HuH-7.5 (cell line): ENCODE measurements around the gene HSD17B11.
"Not testable (repeated sequence)": the region's sequence is repeated elsewhere in the genome, so short reads cannot be mapped to it uniquely, and the experiment has no call there.

Source experiments
- DNase-seq: peaks from one replicate; pipeline ENCODE4 v3.0.0; 2011; ENCODE audit warnings: low spot score

The HSD17B11 gene

GRCh38 chr4:87405211-87405820 is 14.3 kb upstream of the HSD17B11 start:
- no peak for DNase-seq

GRCh38 chr4:87403732-87404131 is 12.7 kb upstream of the HSD17B11 start:
- DNase-seq: not testable (repeated sequence)

- no peak for DNase-seq
Observed at GRCh38 chr4:87399954-87400353, 9.0 kb upstream of the HSD17B11 start.

- DNase-seq: no peak
Observed at GRCh38 chr4:87399148-87399547, 8.2 kb upstream of the HSD17B11 start.

GRCh38 chr4:87395851-87396250 is 4.9 kb upstream of the HSD17B11 start:
- not testable (repeated sequence) for DNase-seq

- not testable (repeated sequence) for DNase-seq
Observed at GRCh38 chr4:87395073-87395472, 4.1 kb upstream of the HSD17B11 start.

GRCh38 chr4:87392183-87392582 is 1.2 kb upstream of the HSD17B11 start:
- no peak for DNase-seq

- DNase-seq: no peak
Observed at GRCh38 chr4:87391576-87392054, 627 bp upstream of the HSD17B11 start.

- no peak for DNase-seq
Observed at GRCh38 chr4:87390551-87390890, 467 bp downstream of the HSD17B11 start.

GRCh38 chr4:87390055-87390454 is 933 bp downstream of the HSD17B11 start:
- not testable (repeated sequence) for DNase-seq

GRCh38 chr4:87388901-87389300 is 2.1 kb downstream of the HSD17B11 start:
- no peak for DNase-seq

GRCh38 chr4:87387237-87387636 is 3.8 kb downstream of the HSD17B11 start:
- DNase-seq: no peak

- DNase-seq: not testable (repeated sequence)
Observed at GRCh38 chr4:87384466-87385132, 6.4 kb downstream of the HSD17B11 start.

- DNase-seq: no peak
Observed at GRCh38 chr4:87382931-87383330, 8.1 kb downstream of the HSD17B11 start.

- DNase-seq: no peak
Observed at GRCh38 chr4:87382116-87382515, 8.9 kb downstream of the HSD17B11 start.

- no peak for DNase-seq
Observed at GRCh38 chr4:87377816-87378215, 13.2 kb downstream of the HSD17B11 start.

GRCh38 chr4:87375719-87376291 is 15.2 kb downstream of the HSD17B11 start:
- DNase-seq: no peak

GRCh38 chr4:87370068-87370467 is 20.9 kb downstream of the HSD17B11 start:
- DNase-seq: no peak

- no peak for DNase-seq
Observed at GRCh38 chr4:87366521-87367162, 24.3 kb downstream of the HSD17B11 start.

- no peak for DNase-seq
Observed at GRCh38 chr4:87365348-87365747, 25.6 kb downstream of the HSD17B11 start.

GRCh38 chr4:87363552-87363951 is 27.4 kb downstream of the HSD17B11 start:
- no peak for DNase-seq

GRCh38 chr4:87360338-87360935 is 30.6 kb downstream of the HSD17B11 start:
- DNase-seq: no peak

- no peak for DNase-seq
Observed at GRCh38 chr4:87359258-87359657, 31.7 kb downstream of the HSD17B11 start.
